HCT116 (cell line): ENCODE data around the gene ACOT7.

Source experiments
- CEBPB ChIP-seq: IDR thresholded peaks from 2 replicates; pipeline ENCODE4 v1.6.1; 2012; ENCODE audit warnings: low read depth
- EZH2phosphoT487 ChIP-seq: fragments of 200-600 bp; IDR thresholded peaks from 2 replicates; pipeline ENCODE4 v1.6.1; 2018; ENCODE audit warnings: antibody characterized with exemption, borderline replicate concordance
- YY1 ChIP-seq: IDR thresholded peaks from 2 replicates; pipeline ENCODE4 v1.6.1; 2011; ENCODE audit warnings: low read length, low read depth, moderate library complexity, mild to moderate bottlenecking; ENCODE audit not compliant: insufficient replicate concordance; ENCODE audit errors: extremely low read depth
- TF ChIP-seq, protein P1 (sequence below), 3 experiments: fragments of 200-600 bp in 1 of 3; sonication (generic) in 1 of 3; IDR thresholded peaks in 2 of 3; conservative IDR thresholded peaks in 1 of 3; 2 replicates each; pipeline ENCODE4 v1.5.1; 2012 to 2017; ENCODE audit warnings: low read depth in 2 of 3, low read length in 2 of 3, antibody characterized with exemption in 1 of 3, borderline replicate concordance in 1 of 3, control low read depth in 1 of 3, mild to moderate bottlenecking in 1 of 3, mixed read lengths in 1 of 3, mixed run types in 1 of 3, moderate library complexity in 1 of 3; ENCODE audit not compliant: insufficient read depth in 1 of 3
- TF ChIP-seq, protein P2 (sequence below): IDR thresholded peaks from 2 replicates; pipeline ENCODE4 v1.6.1; 2011; ENCODE audit warnings: mild to moderate bottlenecking, low read length, moderate library complexity; ENCODE audit not compliant: insufficient replicate concordance; ENCODE audit errors: extremely low read depth

- TF ChIP-seq, protein P1, sequence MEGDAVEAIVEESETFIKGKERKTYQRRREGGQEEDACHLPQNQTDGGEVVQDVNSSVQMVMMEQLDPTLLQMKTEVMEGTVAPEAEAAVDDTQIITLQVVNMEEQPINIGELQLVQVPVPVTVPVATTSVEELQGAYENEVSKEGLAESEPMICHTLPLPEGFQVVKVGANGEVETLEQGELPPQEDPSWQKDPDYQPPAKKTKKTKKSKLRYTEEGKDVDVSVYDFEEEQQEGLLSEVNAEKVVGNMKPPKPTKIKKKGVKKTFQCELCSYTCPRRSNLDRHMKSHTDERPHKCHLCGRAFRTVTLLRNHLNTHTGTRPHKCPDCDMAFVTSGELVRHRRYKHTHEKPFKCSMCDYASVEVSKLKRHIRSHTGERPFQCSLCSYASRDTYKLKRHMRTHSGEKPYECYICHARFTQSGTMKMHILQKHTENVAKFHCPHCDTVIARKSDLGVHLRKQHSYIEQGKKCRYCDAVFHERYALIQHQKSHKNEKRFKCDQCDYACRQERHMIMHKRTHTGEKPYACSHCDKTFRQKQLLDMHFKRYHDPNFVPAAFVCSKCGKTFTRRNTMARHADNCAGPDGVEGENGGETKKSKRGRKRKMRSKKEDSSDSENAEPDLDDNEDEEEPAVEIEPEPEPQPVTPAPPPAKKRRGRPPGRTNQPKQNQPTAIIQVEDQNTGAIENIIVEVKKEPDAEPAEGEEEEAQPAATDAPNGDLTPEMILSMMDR (IDR thresholded peaks at IDR 0.05 in 2 of 3, conservative IDR thresholded peaks at IDR 0.05 in 1 of 3; ENCODE audit: borderline replicate concordance in 1 of 3, insufficient read depth in 1 of 3, low read depth in 2 of 3, low read length in 2 of 3): no peak
- TF ChIP-seq EZH2phosphoT487: no peak
- no peak for TF ChIP-seq CEBPB
- TF ChIP-seq, protein P2, sequence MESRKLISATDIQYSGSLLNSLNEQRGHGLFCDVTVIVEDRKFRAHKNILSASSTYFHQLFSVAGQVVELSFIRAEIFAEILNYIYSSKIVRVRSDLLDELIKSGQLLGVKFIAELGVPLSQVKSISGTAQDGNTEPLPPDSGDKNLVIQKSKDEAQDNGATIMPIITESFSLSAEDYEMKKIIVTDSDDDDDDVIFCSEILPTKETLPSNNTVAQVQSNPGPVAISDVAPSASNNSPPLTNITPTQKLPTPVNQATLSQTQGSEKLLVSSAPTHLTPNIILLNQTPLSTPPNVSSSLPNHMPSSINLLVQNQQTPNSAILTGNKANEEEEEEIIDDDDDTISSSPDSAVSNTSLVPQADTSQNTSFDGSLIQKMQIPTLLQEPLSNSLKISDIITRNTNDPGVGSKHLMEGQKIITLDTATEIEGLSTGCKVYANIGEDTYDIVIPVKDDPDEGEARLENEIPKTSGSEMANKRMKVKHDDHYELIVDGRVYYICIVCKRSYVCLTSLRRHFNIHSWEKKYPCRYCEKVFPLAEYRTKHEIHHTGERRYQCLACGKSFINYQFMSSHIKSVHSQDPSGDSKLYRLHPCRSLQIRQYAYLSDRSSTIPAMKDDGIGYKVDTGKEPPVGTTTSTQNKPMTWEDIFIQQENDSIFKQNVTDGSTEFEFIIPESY: no peak
- TF ChIP-seq YY1: no peak
Observed at GRCh38 chr1:6308449-6308848, 85.1 kb downstream of the ACOT7 start.
